Endometrium (tissue), 2 donors: ENCODE data around the gene ASIC4.

Experiments
- FAIRE-seq: peaks from 2 replicates; lab custom pipeline; 2012; peaks lifted over from hg19 to GRCh38; lab: Jason Lieb, UNC
- donor health status: control.
- donor health status: control.

Gene ASIC4

GRCh38 chr2:219480004-219480403 lies 34.3 kb upstream of the ASIC4 start:
- no peak for FAIRE-seq

GRCh38 chr2:219482674-219483405 lies 31.4 kb upstream of the ASIC4 start:
- FAIRE-seq, result no peak

GRCh38 chr2:219483451-219484342 lies 30.6 kb upstream of the ASIC4 start:
- FAIRE-seq, result no peak

GRCh38 chr2:219484343-219485200 lies 29.7 kb upstream of the ASIC4 start:
- FAIRE-seq, result no peak

- no peak for FAIRE-seq
Measured at GRCh38 chr2:219485201-219485580, 29.1 kb upstream of the ASIC4 start.

GRCh38 chr2:219486380-219486959 lies 27.8 kb upstream of the ASIC4 start:
- no peak for FAIRE-seq

GRCh38 chr2:219488149-219488843 lies 26.0 kb upstream of the ASIC4 start:
- FAIRE-seq, result no peak

GRCh38 chr2:219488844-219489194 lies 25.5 kb upstream of the ASIC4 start:
- no peak for FAIRE-seq

- no peak for FAIRE-seq
Measured at GRCh38 chr2:219489315-219489714, 25.0 kb upstream of the ASIC4 start.

- FAIRE-seq, result no peak
Measured at GRCh38 chr2:219490186-219490585, 24.1 kb upstream of the ASIC4 start.

GRCh38 chr2:219490600-219491130 lies 23.6 kb upstream of the ASIC4 start:
- FAIRE-seq, result no peak

GRCh38 chr2:219491278-219491963 lies 22.9 kb upstream of the ASIC4 start:
- no peak for FAIRE-seq

- no peak for FAIRE-seq
Measured at GRCh38 chr2:219492575-219492974, 21.7 kb upstream of the ASIC4 start.

GRCh38 chr2:219493086-219493485 lies 21.2 kb upstream of the ASIC4 start:
- FAIRE-seq, result no peak

GRCh38 chr2:219494952-219495530 lies 19.2 kb upstream of the ASIC4 start:
- no peak for FAIRE-seq

- no peak for FAIRE-seq
Measured at GRCh38 chr2:219495531-219496122, 18.7 kb upstream of the ASIC4 start.

GRCh38 chr2:219496247-219496824 lies 17.9 kb upstream of the ASIC4 start:
- FAIRE-seq, result no peak

- no peak for FAIRE-seq
Measured at GRCh38 chr2:219496825-219497494, 17.3 kb upstream of the ASIC4 start.
